Measurements from ENCODE around the gene LSS. TPM values are rescaled to one million over a fixed set of nuclear protein-coding genes. Genes with fewer than 3 reads are reported as not detected.

Gene LSS
- total and polyA plus RNA-seq, 5 donors, result 34.1 to 91.9 (median 77.6) TPM

DNA sequence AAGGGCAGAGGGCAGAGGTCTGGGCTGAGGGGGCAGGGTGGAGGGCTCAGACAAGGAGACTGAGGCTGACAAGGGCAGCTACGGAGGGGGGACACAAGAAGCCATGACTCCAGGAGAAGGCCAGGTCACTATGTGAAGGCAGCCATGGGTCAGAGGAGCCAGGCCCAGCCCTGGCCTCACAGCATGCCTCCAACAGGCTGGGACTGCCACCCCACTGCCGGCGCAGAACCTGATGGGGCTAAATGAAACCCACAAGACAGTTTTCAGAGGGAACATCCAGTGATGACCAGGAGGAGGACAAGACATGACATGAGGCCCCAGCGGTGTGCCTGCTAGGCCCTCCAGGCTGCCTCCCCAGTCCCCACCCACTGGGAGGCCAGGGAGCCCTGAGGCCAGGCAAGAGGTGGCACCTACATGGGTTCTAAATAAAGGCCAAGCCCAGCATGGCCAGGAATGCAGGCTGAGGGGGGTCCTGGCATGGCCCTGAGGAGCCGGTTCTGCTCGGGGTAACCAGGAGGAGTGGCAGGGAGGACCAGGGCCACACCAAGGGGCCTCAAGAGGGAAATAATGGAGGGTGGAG, 27.3 kb upstream of the LSS start:
- H3K27ac ChIP-seq (ENCODE audit: low read length), result peak overlapping the region; percentile 28
- H3K4me3 ChIP-seq (ENCODE audit: low read length), result no peak overlapping the region
- H3K9me3 ChIP-seq (ENCODE audit: control insufficient read depth, low read length), result no peaks in the 10 kb centered on the region
- intact Hi-C loops (cut with DNase I), result no loop called here
- 90% methylated on average over 6 of the region's 6 CpGs for WGBS
- DNase-seq (no peak), ATAC-seq (peak; percentile 10 to 16)
- H3K27me3 ChIP-seq (ENCODE audit: control insufficient read depth, insufficient read depth), result no peaks in the 10 kb centered on the region
- no peaks in the 10 kb centered on the region for H3K4me1 ChIP-seq (ENCODE audit: control insufficient read depth, insufficient read depth, low read length)

DNA sequence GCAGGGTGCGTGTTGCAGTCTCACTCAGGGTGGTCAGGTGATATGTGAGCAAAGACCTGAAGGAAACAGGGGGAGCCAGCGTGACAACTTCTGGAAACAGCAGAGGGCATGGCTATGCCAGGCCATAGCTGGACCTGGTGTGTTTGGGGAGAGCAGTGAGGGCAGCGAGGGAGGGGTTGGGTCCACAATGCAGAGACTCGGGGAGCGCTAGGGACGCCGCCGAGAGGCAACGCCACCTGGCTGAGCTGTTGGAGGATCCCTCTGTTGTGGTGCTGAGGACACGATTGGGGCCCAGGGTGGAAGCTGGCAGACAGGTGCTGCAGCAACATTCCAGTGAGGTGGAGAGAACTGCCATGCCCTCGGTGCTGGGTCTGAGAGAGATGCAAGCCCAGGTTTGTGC, 26.6 kb upstream of the LSS start:
- DNase-seq, result no peak
- no peaks in the 10 kb centered on the region for H3K27me3 ChIP-seq (ENCODE audit: control insufficient read depth, insufficient read depth)
- no peak for ATAC-seq
- no peak overlapping the region for H3K27ac ChIP-seq (ENCODE audit: low read length)
- H3K4me1 ChIP-seq (ENCODE audit: control insufficient read depth, insufficient read depth, low read length), result no peaks in the 10 kb centered on the region
- WGBS, result 86% methylated on average over 11 of the region's 11 CpGs
- intact Hi-C loops (cut with DNase I), result no loop called here
- H3K9me3 ChIP-seq (ENCODE audit: control insufficient read depth, low read length), result no peaks in the 10 kb centered on the region
- H3K4me3 ChIP-seq (ENCODE audit: low read length), result no peak overlapping the region

DNA sequence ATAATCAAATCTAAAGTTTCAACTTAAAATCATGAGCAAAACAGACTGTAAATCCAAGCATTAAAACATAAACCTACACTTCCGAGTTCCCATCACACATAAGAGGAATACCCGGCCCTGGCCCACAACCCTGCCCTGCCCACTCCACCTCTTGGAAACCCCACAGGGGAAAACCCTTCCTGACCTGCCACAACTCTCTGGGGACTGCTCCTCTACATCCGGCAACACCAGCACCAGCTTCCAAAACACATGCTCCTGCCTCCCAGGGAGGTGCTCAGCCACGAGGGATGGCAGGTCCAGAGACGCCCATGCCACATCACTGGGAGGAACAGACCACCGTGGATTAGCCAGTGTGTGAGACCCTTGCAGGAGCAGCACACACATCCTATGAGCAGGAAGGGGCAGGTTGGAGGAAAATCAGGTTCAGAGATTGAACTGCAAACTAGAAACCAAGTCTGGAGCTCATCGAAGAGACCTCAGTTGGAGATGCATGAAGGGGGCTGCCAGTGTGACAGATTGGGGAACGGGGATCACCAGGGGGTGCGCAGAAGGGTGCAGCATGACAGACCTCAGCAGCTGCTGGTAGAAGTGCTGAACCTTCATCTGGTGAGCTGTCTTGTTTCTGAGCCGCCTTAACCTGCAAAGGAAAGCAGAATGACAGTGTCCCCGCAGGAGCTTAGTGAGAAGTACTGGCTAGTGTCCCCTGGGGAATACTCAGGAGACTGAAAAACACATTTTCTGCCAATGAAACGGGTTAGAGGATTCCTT, 25.8 kb upstream of the LSS start:
- ATAC-seq (no peak), DNase-seq (no peak)
- 81% methylated on average over 12 of the region's 12 CpGs for WGBS
- no peak overlapping the region for H3K4me3 ChIP-seq (ENCODE audit: low read length)
- H3K27ac ChIP-seq (ENCODE audit: low read length), result no peak overlapping the region
- H3K4me1 ChIP-seq (ENCODE audit: control insufficient read depth, insufficient read depth, low read length), result no peaks in the 10 kb centered on the region
- intact Hi-C loops (cut with DNase I), result no loop called here
- H3K27me3 ChIP-seq (ENCODE audit: control insufficient read depth, insufficient read depth), result no peaks in the 10 kb centered on the region
- H3K9me3 ChIP-seq (ENCODE audit: control insufficient read depth, low read length), result no peaks in the 10 kb centered on the region

DNA sequence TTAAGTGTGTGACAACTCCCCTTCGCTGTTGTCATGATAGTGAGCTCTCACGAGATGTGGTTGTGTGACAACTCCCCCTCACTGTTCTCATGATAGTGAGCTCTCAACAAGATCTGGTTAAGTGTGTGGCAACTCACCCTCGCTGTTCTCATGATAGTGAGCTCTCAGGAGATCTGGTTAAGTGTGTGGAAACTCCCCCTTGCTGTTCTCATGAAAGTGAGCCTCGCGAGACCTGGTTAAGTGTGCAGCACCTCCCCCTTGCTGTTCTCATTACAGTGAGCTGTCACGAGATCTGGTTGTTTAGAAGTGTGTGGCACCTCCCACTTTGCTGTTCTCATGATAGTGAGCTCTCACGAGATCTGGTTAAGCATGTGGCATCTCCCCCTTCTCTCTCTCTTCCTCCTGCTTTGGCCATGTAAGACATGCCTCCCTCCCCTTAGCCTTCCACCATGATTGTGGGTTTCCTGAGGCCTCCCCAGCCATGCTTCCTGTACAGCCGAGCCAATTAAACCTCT, 25.1 kb upstream of the LSS start:
- H3K27me3 ChIP-seq (ENCODE audit: control insufficient read depth, insufficient read depth), result no peaks in the 10 kb centered on the region
- intact Hi-C loops (cut with DNase I), result no loop called here
- no peak overlapping the region for H3K27ac ChIP-seq (ENCODE audit: low read length)
- H3K4me1 ChIP-seq (ENCODE audit: control insufficient read depth, insufficient read depth, low read length), result no peaks in the 10 kb centered on the region
- WGBS, result 63% methylated on average over 8 of the region's 8 CpGs
- H3K4me3 ChIP-seq (ENCODE audit: low read length), result no peak overlapping the region
- no peaks in the 10 kb centered on the region for H3K9me3 ChIP-seq (ENCODE audit: control insufficient read depth, low read length)
- DNase-seq, result no peak
- no peak for ATAC-seq

DNA sequence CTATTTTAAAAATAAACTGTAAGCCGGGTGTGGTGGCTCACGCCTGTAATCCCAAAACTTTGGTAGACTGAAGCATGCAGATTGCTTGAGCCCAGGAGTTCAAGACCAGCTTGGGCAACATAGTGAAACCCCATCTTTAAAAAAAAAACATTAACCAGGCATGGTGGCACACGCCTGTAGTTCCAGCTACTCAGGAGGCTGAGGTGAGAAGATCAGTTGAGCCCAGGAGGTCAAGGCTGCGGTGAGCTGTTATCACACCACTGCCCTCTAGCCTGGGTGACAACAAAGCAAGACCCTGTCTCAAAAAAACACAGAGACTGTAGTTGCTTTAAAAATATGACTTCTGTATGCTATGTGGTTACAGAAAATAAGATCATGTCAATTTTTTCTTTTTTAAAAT, 24.3 kb upstream of the LSS start:
- ATAC-seq (no peak), DNase-seq (no peak)
- Histone ChIP-seq H3K27me3 (ENCODE audit: control insufficient read depth, insufficient read depth) (no peaks in the 10 kb centered on the region), H3K4me1 (ENCODE audit: control insufficient read depth, insufficient read depth, low read length) (no peaks in the 10 kb centered on the region), H3K4me3 (ENCODE audit: low read length) (no peak overlapping the region), H3K9me3 (ENCODE audit: control insufficient read depth, low read length) (no peaks in the 10 kb centered on the region), H3K27ac (ENCODE audit: low read length) (no peak overlapping the region)
- 90% methylated on average over 4 of the region's 4 CpGs for WGBS
- intact Hi-C loops (cut with DNase I), result no loop called here

DNA sequence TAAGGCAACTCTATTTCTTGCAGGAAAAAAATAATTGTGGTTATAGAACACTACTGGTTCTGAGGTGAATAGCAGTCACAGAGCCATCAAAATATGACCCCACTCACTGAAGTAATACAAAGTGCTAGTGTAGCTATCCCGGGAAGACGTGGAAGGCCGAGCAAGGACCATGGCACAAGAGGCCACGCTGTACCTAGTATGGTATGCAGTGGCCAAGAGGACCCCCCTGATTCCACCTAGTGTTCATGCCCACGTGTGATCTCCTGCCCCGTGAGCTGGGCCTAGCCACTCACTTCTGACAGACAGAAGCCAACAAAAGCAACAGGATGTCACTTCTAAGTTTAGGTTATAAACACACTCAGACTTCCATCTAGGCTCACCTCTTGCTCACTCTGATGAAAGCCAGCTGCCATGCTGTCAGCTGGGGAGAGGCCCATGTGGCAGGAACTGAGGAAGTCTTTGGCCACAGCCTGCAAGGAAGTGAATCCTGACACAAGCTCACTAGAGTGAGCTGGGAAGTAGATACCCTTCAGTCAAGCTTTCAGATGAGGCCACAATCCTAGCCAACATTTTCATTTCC, 21.7 kb upstream of the LSS start:
- no peaks in the 10 kb centered on the region for H3K27me3 ChIP-seq (ENCODE audit: control insufficient read depth, insufficient read depth)
- no peaks in the 10 kb centered on the region for H3K4me1 ChIP-seq (ENCODE audit: control insufficient read depth, insufficient read depth, low read length)
- DNase-seq, result no peak
- no peak overlapping the region for H3K4me3 ChIP-seq (ENCODE audit: low read length)
- intact Hi-C loops (cut with DNase I), result no loop called here
- no peak overlapping the region for H3K27ac ChIP-seq (ENCODE audit: low read length)
- no peaks in the 10 kb centered on the region for H3K9me3 ChIP-seq (ENCODE audit: control insufficient read depth, low read length)
- 90% methylated on average over 6 of the region's 6 CpGs for WGBS
- ATAC-seq, result no peak

DNA sequence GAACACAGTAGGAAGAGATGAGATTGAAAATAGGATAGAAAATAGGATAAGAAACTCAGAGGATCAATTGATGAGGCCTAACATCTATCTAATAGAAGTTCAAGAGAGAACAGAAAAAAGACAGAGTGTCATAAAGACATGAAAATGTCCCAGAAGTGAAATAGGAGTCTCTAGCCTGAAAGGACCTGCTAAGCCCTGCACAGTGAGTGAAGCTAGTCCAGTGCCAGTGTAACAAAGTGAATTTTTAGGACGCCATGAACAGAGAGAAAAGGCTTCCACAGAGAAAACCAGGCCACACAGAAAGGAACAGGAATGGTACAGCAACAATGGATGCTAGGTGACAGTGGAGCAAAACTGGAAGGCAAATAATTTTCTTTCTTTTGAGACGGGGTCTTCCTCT, 20.3 kb upstream of the LSS start:
- 94% methylated on average over 2 of the region's 2 CpGs for WGBS

DNA sequence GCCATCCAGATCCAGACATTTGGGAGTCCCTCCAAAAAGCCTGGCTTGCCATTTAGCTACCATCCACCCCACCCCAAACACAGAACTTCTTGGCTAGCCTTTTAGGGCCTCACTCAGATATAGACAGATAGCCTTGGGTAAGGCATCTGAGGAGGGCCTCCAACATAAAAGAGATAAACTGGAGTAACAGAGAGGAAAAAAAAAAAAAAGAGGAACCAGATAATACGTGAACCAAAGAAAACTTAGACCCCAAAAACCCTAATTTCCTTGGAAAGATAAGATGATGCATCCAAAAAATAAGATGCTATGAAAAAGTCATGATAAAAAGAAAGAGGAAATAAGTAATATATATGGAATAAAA, 19.8 kb upstream of the LSS start:
- no peak for ATAC-seq
- intact Hi-C loops (cut with DNase I), result no loop called here
- DNase-seq, result no peak
- H3K27me3 ChIP-seq (ENCODE audit: control insufficient read depth, insufficient read depth), result no peaks in the 10 kb centered on the region
- no peak overlapping the region for H3K27ac ChIP-seq (ENCODE audit: low read length)
- no peaks in the 10 kb centered on the region for H3K4me1 ChIP-seq (ENCODE audit: control insufficient read depth, insufficient read depth, low read length)
- no peak overlapping the region for H3K4me3 ChIP-seq (ENCODE audit: low read length)
- H3K9me3 ChIP-seq (ENCODE audit: control insufficient read depth, low read length), result no peaks in the 10 kb centered on the region
- 86% methylated on average over 1 of the region's 1 CpG for WGBS

More for the DNA sequence above, 20.3 kb upstream of the LSS start:
- intact Hi-C loops (cut with DNase I), result no loop called here
- Histone ChIP-seq H3K27ac (ENCODE audit: low read length) (no peak overlapping the region), H3K9me3 (ENCODE audit: control insufficient read depth, low read length) (no peaks in the 10 kb centered on the region), H3K27me3 (ENCODE audit: control insufficient read depth, insufficient read depth) (no peaks in the 10 kb centered on the region), H3K4me3 (ENCODE audit: low read length) (no peak overlapping the region), H3K4me1 (ENCODE audit: control insufficient read depth, insufficient read depth, low read length) (no peaks in the 10 kb centered on the region)
- ATAC-seq (no peak), DNase-seq (no peak)

DNA sequence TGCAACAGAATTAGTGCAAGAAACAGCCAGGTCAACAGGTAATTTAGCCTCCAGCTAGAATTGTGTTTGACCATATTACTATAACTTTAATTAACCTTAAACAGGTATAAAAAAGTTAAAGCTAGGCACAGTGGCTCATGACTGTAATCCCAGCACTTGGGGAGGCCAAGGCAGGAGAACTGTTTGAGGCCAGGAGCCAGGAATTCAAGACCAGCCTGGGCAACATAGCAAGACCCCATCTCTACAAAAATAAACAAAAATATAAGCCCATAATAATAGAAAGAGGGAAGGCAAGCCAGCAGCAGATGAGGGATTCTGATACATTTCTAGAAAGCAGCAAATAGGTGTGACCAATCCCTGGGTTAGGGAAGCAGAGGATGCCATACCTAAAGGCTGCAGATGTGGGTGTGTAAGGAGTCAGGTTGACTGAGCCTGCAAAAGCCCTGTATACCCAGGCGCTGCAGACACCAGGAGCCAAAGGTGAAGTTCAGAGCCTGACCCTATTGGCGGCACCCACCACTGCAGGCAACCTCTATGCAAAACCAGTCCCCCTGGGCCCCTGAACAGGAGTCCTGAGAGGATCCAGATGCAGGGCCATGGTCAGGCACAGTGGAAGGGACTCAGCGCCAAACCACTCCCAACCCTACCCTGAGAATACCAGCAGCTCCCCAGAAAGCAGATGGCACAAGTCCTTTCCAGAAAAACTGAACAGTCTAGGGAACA, 19.3 kb upstream of the LSS start:
- Histone ChIP-seq H3K4me3 (ENCODE audit: low read length) (no peak overlapping the region), H3K9me3 (ENCODE audit: control insufficient read depth, low read length) (no peaks in the 10 kb centered on the region), H3K27me3 (ENCODE audit: control insufficient read depth, insufficient read depth) (no peaks in the 10 kb centered on the region), H3K27ac (ENCODE audit: low read length) (no peak overlapping the region), H3K4me1 (ENCODE audit: control insufficient read depth, insufficient read depth, low read length) (no peaks in the 10 kb centered on the region)
- ATAC-seq (no peak), DNase-seq (no peak)
- intact Hi-C loops (cut with DNase I), result no loop called here
- WGBS, result 97% methylated on average over 3 of the region's 3 CpGs

DNA sequence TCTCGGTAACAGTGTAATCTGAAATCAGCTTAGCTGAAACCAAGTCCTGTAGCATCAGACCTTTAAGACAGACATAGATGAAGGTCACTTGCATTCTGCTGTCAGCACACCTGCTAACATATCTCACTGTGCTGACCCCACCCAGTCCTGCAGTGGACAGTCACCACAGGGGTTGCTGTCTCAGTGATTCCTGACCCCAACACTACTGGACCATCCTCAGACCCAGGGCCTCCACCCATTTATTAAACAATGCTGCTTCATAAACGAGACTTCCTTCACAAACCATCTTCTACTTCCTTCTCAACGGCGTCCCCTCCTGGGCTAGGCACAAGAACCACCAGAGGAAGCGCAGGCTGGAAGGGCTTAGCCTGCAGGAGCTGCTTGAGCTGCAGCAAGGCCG, 17.8 kb upstream of the LSS start:
- Histone ChIP-seq H3K4me1 (ENCODE audit: control insufficient read depth, insufficient read depth, low read length) (no peaks in the 10 kb centered on the region), H3K9me3 (ENCODE audit: control insufficient read depth, low read length) (no peaks in the 10 kb centered on the region), H3K27ac (ENCODE audit: low read length) (no peak overlapping the region), H3K27me3 (ENCODE audit: control insufficient read depth, insufficient read depth) (no peaks in the 10 kb centered on the region), H3K4me3 (ENCODE audit: low read length) (no peak overlapping the region)
- ATAC-seq (no peak), DNase-seq (no peak)
- WGBS, result 83% methylated on average over 6 of the region's 6 CpGs
- intact Hi-C loops (cut with DNase I), result no loop called here

Measured in right cardiac atrium (tissue), 5 donors.